KOPT-K1 (cell line): ENCODE measurements around the gene PAIP1.
"Not testable (repeated sequence)": the region's sequence is repeated elsewhere in the genome, so short reads cannot be mapped to it uniquely, and the experiment has no call there.

Experiments used
- H3K27ac ChIP-seq: fragments of 200-600 bp; sonication (generic); 2 replicates; pipeline ENCODE4 v1.5.1; 2016; ENCODE audit warnings: antibody characterized with exemption, mild to moderate bottlenecking, low read depth, low read length; ENCODE audit not compliant: poor library complexity, severe bottlenecking
- H3K36me3 ChIP-seq: fragments of 200-600 bp; sonication (generic); 2 replicates; pipeline ENCODE4 v1.5.1; 2017; ENCODE audit warnings: antibody characterized with exemption, mild to moderate bottlenecking, low read length, moderate library complexity; ENCODE audit not compliant: insufficient read depth
- H3K9me3 ChIP-seq: fragments of 200-600 bp; sonication (generic); 2 replicates; pipeline ENCODE4 v1.5.1; 2017; ENCODE audit warnings: antibody characterized with exemption, low read length, mild to moderate bottlenecking; ENCODE audit not compliant: insufficient read depth, poor library complexity, severe bottlenecking

Gene PAIP1

DNA sequence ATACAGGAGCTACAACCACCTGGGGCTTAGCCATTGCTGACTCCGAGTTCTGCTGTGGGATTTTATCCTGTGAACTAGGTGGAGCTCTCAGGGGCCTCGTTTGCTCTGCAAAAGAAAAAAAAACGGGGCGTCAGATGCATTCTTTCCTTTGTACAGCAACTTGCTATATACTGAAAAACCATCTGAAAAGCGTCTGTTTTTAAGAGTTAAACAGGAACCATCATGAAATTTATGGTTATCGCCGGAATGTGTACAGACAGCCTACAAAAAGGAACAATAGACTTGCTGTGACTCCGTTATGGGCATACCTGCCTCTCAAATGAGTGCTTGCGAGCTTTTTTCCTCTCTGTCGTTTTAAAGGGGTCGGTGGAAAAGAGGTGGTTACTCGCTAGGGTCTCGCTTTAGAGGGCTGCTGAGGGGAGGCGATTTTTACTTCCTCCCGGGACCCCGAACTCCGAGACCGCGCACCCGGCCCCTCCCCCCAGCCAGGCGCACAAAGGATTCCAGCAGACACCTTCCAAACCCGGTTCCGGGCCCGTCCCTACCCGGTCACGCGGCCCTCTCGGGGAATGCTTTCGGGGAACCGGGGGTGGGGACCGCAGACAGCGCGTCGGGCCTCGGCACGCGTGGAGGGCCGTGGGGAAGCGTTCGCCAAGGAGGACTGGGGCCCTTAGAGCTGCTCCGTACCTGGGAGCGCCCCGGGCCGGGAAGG, 826 bp downstream of the PAIP1 start:
- peaks cover 46% of the 10 kb centered on the region for H3K36me3 ChIP-seq
- no peaks in the 10 kb centered on the region for H3K9me3 ChIP-seq

GRCh38 chr5:43554497-43554896, 2.4 kb downstream of the PAIP1 start:
- Histone ChIP-seq H3K9me3 (no peaks in the 10 kb centered on the region), H3K27ac (no peak overlapping the region), H3K36me3 (peaks cover 61% of the 10 kb centered on the region)

More for the DNA sequence above, 826 bp downstream of the PAIP1 start:
- H3K27ac ChIP-seq, result peak overlapping the region; percentile 87

- peaks cover 72% of the 10 kb centered on the region for H3K36me3 ChIP-seq
- no peak overlapping the region for H3K27ac ChIP-seq
- no peaks in the 10 kb centered on the region for H3K9me3 ChIP-seq
Measured at GRCh38 chr5:43553381-43553780, 3.5 kb downstream of the PAIP1 start.

DNA sequence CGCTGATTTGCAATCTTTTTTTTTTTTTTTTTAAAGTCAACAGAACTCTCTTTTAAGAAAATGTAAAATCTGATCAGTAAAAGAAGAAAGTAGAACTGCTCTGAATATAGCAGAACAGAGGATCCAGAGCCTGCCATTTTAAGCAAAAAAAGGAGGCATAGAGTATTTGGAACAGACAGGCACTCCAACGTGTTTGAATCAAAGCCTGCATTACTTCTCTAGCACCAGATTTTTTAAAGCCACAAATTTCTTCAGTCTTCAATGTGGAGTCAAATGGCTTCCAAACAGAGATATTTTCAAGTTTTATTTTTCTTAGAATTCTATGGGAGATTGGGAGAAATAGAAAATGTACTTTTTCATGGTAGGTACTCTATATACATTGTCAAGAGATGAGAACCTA, 5.1 kb downstream of the PAIP1 start:
- Histone ChIP-seq H3K36me3 (peaks cover 89% of the 10 kb centered on the region), H3K9me3 (no peaks in the 10 kb centered on the region), H3K27ac (no peak overlapping the region)

GRCh38 chr5:43549272-43549671, 7.6 kb downstream of the PAIP1 start:
- H3K9me3 ChIP-seq, H3K27ac ChIP-seq: not testable (repeated sequence)
- H3K36me3 ChIP-seq, result peaks cover 99% of the 10 kb centered on the region

- Histone ChIP-seq H3K9me3 (no peaks in the 10 kb centered on the region), H3K27ac (no peak overlapping the region), H3K36me3 (peaks cover 99% of the 10 kb centered on the region)
Measured at GRCh38 chr5:43548358-43548757, 8.5 kb downstream of the PAIP1 start.

GRCh38 chr5:43547532-43547931, 9.3 kb downstream of the PAIP1 start:
- peaks cover 99% of the 10 kb centered on the region for H3K36me3 ChIP-seq

DNA sequence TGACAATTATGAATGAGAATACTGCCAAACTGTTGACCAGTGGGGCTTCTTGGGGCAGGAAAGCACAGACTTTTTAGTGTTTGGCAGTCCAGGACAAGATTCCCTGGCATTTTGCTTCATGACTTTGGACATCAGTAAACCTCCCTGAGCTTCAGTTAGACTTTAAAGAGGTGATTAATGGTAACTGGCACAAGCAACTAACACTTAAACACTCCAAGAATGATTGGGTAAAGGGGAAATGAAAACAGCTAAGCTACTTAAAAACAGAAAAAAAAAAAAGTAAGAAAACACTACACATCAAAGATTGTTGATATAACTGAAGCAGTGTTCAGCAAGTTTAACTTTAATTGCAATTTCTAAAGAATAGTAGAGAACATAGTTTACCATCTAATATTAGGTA, 13.4 kb downstream of the PAIP1 start:
- H3K27ac ChIP-seq, result no peak overlapping the region
- no peaks in the 10 kb centered on the region for H3K9me3 ChIP-seq
- peaks cover 98% of the 10 kb centered on the region for H3K36me3 ChIP-seq

More at GRCh38 chr5:43547532-43547931, 9.3 kb downstream of the PAIP1 start:
- Histone ChIP-seq H3K27ac (no peak overlapping the region), H3K9me3 (no peaks in the 10 kb centered on the region)

DNA sequence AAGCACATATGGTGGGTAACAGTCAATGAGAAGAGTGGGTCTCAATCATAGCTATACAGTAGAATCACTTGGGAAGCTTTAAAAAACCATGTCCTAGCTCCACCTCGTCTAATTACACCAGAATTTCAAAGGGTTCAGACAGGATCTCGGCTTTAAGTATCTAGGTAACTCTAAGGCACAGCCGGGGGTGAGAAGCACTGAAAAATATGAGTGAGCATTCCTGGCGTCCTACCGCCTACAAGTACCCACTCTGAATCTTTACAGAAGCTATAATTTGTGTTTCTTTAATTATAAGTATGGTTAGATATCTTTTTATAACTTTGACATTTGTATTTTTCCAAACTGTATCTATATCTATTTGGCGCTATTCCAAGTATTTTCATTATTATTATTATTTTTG, 16.1 kb downstream of the PAIP1 start:
- H3K9me3 ChIP-seq, result no peaks in the 10 kb centered on the region
- H3K27ac ChIP-seq, result no peak overlapping the region
- peaks cover 98% of the 10 kb centered on the region for H3K36me3 ChIP-seq

DNA sequence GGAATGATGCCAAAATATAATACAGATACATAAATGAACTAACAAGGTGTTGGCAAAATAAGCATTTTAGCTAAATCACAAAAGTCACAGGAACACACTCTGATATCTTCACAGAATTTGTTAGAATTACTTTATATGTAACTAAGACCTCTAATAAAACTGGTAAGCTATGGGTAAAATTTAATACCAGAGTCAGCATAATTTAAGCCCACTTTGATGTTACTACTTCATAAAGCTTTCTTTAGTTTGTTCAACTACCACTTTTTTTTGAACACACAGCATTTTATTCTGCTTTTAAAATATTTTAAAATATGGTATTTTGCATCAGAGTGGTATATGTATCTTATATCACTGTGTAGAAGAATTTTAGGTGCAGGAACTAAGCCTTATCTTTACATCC, 19.9 kb downstream of the PAIP1 start:
- H3K9me3 ChIP-seq, result no peaks in the 10 kb centered on the region
- peaks cover 98% of the 10 kb centered on the region for H3K36me3 ChIP-seq
- no peak overlapping the region for H3K27ac ChIP-seq

GRCh38 chr5:43533646-43534045, 23.2 kb downstream of the PAIP1 start:
- Histone ChIP-seq H3K27ac (peak overlapping the region; percentile 15), H3K9me3 (no peaks in the 10 kb centered on the region), H3K36me3 (peaks cover 99% of the 10 kb centered on the region)

DNA sequence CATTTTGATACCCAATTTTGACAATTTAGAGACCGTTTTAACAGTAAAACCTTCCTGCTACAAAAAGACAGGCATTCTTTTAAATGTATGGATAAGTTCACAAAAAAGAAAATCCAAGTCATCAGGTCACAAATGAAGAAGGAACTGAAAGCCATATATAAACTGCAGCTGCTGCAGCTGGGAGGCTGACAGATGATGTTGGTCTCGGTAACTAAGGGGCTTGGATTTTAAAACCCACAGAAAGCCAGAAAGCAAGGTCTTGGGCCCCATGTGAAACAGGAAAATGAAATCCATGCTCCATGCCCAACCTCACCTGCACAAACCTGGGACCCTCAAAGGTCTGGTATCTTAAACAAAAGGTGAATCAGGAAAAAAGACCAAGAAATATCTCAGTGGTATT, 26.2 kb downstream of the PAIP1 start:
- Histone ChIP-seq H3K9me3 (no peaks in the 10 kb centered on the region), H3K27ac (no peak overlapping the region), H3K36me3 (peaks cover 90% of the 10 kb centered on the region)

DNA sequence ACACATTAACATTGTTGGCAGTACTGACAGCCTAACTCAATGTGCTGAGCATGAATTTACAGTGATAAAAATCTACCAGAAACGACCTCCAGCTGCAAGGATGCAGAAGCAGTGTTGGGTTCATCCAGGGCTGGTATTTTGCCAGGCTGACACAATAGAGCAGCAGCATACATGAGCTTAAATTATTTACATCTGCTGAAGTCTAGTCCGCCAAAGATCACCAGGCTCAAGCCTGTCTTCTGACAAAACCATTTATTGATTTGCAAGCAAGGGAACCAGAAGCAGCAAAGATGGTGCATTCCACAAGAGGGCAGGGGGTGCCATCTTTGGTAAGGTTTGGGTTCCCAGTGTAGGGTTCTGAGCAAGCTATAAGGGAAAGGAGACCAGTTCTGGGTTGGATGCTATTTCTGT, 33.2 kb downstream of the PAIP1 start:
- H3K9me3 ChIP-seq, result no peaks in the 10 kb centered on the region

GRCh38 chr5:43520615-43521014, 36.3 kb downstream of the PAIP1 start:
- H3K36me3 ChIP-seq, result peaks cover 27% of the 10 kb centered on the region
- H3K9me3 ChIP-seq, result no peaks in the 10 kb centered on the region
- no peak overlapping the region for H3K27ac ChIP-seq

More for the DNA sequence above, 33.2 kb downstream of the PAIP1 start:
- Histone ChIP-seq H3K36me3 (peaks cover 49% of the 10 kb centered on the region), H3K27ac (no peak overlapping the region)

DNA sequence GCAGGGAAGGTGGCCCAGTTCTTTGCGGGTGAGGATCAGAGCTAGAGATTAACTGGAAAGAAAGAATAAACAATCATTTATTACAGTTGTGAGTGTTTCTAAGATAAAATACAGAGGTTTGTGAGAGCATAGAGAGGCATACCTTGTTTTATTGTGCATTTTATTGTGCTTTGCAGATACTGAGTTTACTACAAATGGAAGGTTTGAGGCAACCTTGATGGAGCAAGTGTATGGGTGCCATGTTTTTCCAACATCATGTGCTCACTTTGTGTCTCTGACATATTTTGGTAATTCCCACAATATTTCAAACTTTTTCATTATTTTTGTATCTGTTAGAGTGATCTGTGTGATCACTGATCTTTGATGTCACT, 41.2 kb downstream of the PAIP1 start:
- no peaks in the 10 kb centered on the region for H3K36me3 ChIP-seq
- H3K9me3 ChIP-seq, result no peaks in the 10 kb centered on the region
- peak overlapping the region; percentile 86 for H3K27ac ChIP-seq
